GM21529 (cell line): ENCODE measurements around the gene ZNF454.

ENCODE experiments used
- ATAC-seq: cut with Tn5 transposase; IDR thresholded peaks from one replicate; pipeline ENCODE4 v1.9.1; 2021; ENCODE audit not compliant: unreplicated experiment

Gene ZNF454

GRCh38 chr5:178940569-178941360 is at the start of gene ZNF454:
TSS of gene ZNF454 (plus strand) at chr5:178941198. CDS start at chr5:178942792, 1,594 bp downstream.
- ATAC-seq, result no peak

GRCh38 chr5:178895615-178896571 is 45.1 kb upstream of the ZNF454 start, which contains the start of gene ZFP2:
TSS of gene ZFP2 (plus strand) at chr5:178895913. CDS start at chr5:178931314, 35,401 bp downstream.
- ATAC-seq, result peak; percentile 61

GRCh38 chr5:178899289-178899688 is 41.7 kb upstream of the ZNF454 start:
- no peak for ATAC-seq

GRCh38 chr5:178902849-178903248 is 38.1 kb upstream of the ZNF454 start:
- no peak for ATAC-seq

GRCh38 chr5:178931846-178932760 is 8.9 kb upstream of the ZNF454 start:
- no peak for ATAC-seq

- ATAC-seq, result no peak
These were observed 363 bp downstream of the ZNF454 start for GRCh38 chr5:178941361-178941760.

GRCh38 chr5:178965465-178966055 is 24.6 kb downstream of the ZNF454 start:
- ATAC-seq, result no peak

- no peak for ATAC-seq
These were observed 40.4 kb downstream of the ZNF454 start for GRCh38 chr5:178981381-178981780.

- ATAC-seq, result no peak
These were observed 41.9 kb downstream of the ZNF454 start for GRCh38 chr5:178982941-178983340.

- no peak for ATAC-seq
These were observed 42.7 kb downstream of the ZNF454 start for GRCh38 chr5:178983728-178984127.

GRCh38 chr5:178984145-178985072 is 43.4 kb downstream of the ZNF454 start:
- ATAC-seq, result no peak

- ATAC-seq, result no peak
These were observed 45.4 kb downstream of the ZNF454 start for GRCh38 chr5:178986326-178986960.

- no peak for ATAC-seq
These were observed 47.6 kb downstream of the ZNF454 start for GRCh38 chr5:178988436-178989220.

GRCh38 chr5:178989311-178989710 is 48.3 kb downstream of the ZNF454 start:
- ATAC-seq, result no peak

- ATAC-seq, result no peak
These were observed 49.5 kb downstream of the ZNF454 start for GRCh38 chr5:178990491-178990890.

GRCh38 chr5:178991190-178992145 is 50.5 kb downstream of the ZNF454 start:
- ATAC-seq, result no peak
